HFFc6 (cell line): Measurements from ENCODE around the gene SMAD3. TPM values are rescaled to one million over a fixed set of nuclear protein-coding genes. Genes with fewer than 3 reads are reported as not detected.
"Not testable (repeated sequence)": the region's sequence is repeated elsewhere in the genome, so short reads cannot be mapped to it uniquely, and the experiment has no call there.

ENCODE experiments used
- DNase-seq: peaks from one replicate; pipeline ENCODE4 v3.0.0-alpha.2; 2018
- H3K27ac Mint-ChIP-seq: 2 replicates; pipeline ENCODE4 v1.8.0; 2020; ENCODE audit warnings: mild to moderate bottlenecking, mixed read lengths
- H3K27me3 Mint-ChIP-seq: 2 replicates; pipeline ENCODE4 v1.8.0; 2021; ENCODE audit warnings: mild to moderate bottlenecking, moderate library complexity, mixed read lengths; ENCODE audit not compliant: insufficient read depth
- H3K36me3 Mint-ChIP-seq: 2 replicates; pipeline ENCODE4 v1.8.0; 2021; ENCODE audit warnings: low read depth, mixed read lengths
- H3K4me1 Mint-ChIP-seq: 2 replicates; pipeline ENCODE4 v1.8.0; 2020; ENCODE audit warnings: low read depth, mixed read lengths
- H3K4me3 Mint-ChIP-seq: 2 replicates; pipeline ENCODE4 v1.8.0; 2020; ENCODE audit warnings: mild to moderate bottlenecking, moderate library complexity, mixed read lengths
- H3K9me3 Mint-ChIP-seq: 2 replicates; pipeline ENCODE4 v1.8.0; 2020; ENCODE audit warnings: mild to moderate bottlenecking, mixed read lengths
- total RNA-seq, 6 experiments: library from RNA; stranded (reverse); fragmentation: NEBNext Ultra II Directional; extraction: Animal tissue kit (Norgen Biotek cat#: 25700); gene quantifications; 2 replicates in 1 of 6; 3 replicates in 5 of 6; pipeline ENCODE4 v1.2.3, GENCODE V29; 2021
- TF ChIP-seq, protein P1 (sequence below): fragments of 200-600 bp; sonication (generic); IDR thresholded peaks from 2 replicates; pipeline ENCODE4 v1.5.0; 2021; ENCODE audit warnings: antibody characterized with exemption, mild to moderate bottlenecking

Gene SMAD3
- total RNA-seq, 6 experiments from 2014 or later = 54.3 to 132 (median 118) TPM

DNA sequence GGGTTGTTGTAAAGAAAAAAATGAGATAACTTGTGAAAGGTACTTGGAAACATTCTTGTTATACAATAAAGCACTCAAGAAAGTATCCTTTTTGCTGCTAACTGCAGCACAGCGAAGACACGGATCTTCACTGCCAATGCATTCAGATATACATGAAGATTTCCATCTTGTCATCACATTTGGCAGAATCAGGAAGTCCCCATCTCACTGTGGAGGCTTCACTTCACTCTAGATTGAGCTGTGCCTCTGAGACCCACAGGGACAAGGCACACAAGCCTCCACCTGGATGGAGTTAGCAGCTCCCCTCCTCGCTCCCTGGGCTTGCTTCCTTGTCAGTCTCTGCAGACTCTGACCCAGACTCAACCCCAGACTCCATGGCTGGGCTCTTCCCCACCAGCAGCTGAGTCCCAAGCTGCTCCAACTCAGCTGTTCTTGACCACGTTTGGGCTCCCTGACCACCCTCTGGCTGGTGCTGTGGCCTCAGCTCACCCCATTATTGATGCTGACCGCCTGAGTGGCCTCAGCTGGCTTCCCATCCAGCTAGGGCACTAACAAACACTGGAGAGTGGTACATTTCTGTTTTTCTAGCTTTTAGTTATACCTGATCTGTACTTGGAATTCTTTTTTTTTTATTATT lies 45.4 kb upstream of the SMAD3 start:
- TF ChIP-seq, protein P1, sequence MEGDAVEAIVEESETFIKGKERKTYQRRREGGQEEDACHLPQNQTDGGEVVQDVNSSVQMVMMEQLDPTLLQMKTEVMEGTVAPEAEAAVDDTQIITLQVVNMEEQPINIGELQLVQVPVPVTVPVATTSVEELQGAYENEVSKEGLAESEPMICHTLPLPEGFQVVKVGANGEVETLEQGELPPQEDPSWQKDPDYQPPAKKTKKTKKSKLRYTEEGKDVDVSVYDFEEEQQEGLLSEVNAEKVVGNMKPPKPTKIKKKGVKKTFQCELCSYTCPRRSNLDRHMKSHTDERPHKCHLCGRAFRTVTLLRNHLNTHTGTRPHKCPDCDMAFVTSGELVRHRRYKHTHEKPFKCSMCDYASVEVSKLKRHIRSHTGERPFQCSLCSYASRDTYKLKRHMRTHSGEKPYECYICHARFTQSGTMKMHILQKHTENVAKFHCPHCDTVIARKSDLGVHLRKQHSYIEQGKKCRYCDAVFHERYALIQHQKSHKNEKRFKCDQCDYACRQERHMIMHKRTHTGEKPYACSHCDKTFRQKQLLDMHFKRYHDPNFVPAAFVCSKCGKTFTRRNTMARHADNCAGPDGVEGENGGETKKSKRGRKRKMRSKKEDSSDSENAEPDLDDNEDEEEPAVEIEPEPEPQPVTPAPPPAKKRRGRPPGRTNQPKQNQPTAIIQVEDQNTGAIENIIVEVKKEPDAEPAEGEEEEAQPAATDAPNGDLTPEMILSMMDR = no peak
- Mint-ChIP-seq H3K27me3 (peaks cover 9% of the 10 kb centered on the region), H3K4me1 (peaks cover 38% of the 10 kb centered on the region), H3K9me3 (no peaks in the 10 kb centered on the region), H3K4me3 (no peak overlapping the region), H3K36me3 (no peaks in the 10 kb centered on the region), H3K27ac (no peak overlapping the region)
- DNase-seq = no peak

DNA sequence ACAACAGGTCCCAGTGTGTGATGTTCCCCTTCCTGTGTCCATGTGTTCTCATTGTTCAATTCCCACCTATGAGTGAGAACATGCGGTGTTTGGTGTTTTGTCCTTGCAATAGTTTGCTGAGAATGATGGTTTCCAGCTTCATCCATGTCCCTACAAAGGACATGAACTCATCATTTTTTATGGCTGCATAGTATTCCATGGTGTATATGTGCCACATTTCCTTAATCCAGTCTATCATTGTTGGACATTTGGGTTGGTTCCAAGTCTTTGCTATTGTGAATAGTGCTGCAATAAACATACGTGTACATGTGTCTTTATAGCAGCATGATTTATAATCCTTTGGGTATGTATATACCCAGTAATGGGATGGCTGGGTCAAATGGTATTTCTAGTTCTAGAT lies 44.7 kb upstream of the SMAD3 start:
- not testable (repeated sequence) for H3K9me3 Mint-ChIP-seq, H3K27ac Mint-ChIP-seq, H3K36me3 Mint-ChIP-seq, H3K4me3 Mint-ChIP-seq, DNase-seq, H3K27me3 Mint-ChIP-seq
- peaks cover 44% of the 10 kb centered on the region for H3K4me1 Mint-ChIP-seq

DNA sequence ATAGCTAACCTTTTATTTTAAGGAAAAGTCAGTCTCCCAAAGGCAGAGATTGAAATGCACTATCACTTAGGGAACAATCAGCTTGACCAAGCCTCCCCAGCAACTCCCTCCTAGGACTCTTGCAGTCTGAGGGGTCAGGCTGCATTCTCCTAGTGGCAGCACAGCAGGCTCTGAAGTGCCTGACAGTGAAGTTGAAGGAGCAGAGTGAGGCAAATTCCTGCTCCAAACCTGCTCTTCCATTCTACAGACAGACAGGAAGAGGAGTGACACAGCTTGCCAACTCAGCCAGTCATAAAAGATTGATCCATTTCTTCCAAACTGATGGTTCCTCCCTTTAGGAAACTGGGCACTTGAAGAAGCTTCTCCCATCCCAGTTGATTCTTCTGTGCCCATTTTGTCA lies 43.9 kb upstream of the SMAD3 start:
- Mint-ChIP-seq H3K4me3 (no peak overlapping the region), H3K9me3 (no peaks in the 10 kb centered on the region), H3K36me3 (no peaks in the 10 kb centered on the region), H3K27ac (no peak overlapping the region), H3K27me3 (peaks cover 9% of the 10 kb centered on the region), H3K4me1 (peaks cover 52% of the 10 kb centered on the region)
- no peak for DNase-seq
- TF ChIP-seq, protein P1 = no peak

DNA sequence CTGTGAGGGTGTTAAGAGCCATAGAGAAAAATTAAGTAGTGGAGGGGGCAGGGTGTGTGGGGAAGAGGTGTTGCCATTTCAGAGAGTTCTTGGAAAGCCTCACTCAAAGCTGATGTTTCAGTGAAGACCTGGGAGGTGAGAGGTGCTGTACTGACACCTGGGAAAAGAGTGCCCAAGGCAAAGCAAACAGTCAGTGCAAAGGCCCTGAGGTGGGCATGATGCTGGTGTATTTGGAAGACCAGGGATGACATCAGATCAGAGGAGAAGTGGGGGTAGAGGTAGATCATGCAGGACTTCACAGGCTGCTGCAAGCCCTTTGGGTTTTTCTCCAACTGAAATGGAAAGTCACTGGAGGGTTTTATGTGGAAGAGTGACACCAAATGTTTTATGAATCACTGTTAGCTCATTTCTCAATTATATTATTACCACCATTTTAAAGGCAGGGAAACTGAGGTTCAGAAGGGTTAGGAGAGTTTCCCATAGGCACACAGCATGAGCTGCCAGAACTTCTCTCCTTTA lies 42.8 kb upstream of the SMAD3 start:
- TF ChIP-seq, protein P1 = no peak
- Mint-ChIP-seq H3K27ac (0 out of 2 replicates have a peak overlapping the region, but pooled peaks have one; percentile 42), H3K27me3 (peaks cover 8% of the 10 kb centered on the region), H3K36me3 (no peaks in the 10 kb centered on the region), H3K9me3 (no peaks in the 10 kb centered on the region), H3K4me3 (no peak overlapping the region), H3K4me1 (peaks cover 60% of the 10 kb centered on the region)
- no peak for DNase-seq

DNA sequence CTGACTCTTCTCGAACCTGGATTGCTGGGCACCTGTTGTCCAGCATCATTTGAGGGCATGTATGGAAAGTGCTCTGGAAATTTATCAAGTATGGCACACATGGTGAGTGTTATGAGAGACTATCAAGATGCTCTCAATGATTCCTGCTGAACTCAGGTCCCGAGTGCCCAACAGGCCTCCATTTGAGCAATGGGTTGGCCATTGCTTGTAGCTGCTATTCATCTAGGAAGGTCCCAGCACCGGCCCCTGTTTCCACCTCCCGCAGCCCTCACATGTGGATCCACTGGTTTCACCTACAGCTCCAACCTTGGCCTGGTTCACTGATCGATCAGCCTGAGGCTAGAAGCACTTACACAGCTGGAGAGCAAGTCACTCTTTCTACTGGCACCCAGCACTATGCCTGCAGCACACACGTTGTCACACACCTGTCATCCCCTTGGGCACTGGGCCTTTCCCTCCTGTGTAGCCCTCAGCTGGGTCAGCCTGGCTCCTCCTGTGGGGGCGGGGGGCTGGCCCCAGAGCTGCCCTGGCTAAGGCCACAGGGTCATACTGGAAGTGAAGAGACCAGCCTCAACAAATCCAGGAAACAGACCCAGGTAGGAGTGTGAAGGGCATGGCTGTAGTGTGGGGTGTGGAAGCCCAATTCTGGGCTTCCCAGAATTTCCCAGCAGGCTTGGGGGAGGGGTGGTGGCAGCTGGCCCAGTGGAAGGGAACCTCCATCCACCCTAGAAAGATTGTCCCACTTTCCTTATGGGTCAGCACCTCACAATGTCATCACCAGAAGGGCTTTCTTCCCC lies 41.7 kb upstream of the SMAD3 start:
- H3K27me3 Mint-ChIP-seq = peaks cover 1% of the 10 kb centered on the region
- no peaks in the 10 kb centered on the region for H3K36me3 Mint-ChIP-seq
- no peak for DNase-seq
- H3K4me3 Mint-ChIP-seq = peak overlapping the region; percentile 64
- TF ChIP-seq, protein P1 = no peak
- no peaks in the 10 kb centered on the region for H3K9me3 Mint-ChIP-seq
- H3K27ac Mint-ChIP-seq = peak overlapping the region; percentile 91
- peaks cover 70% of the 10 kb centered on the region for H3K4me1 Mint-ChIP-seq
